PC-9 (cell line): ENCODE data around the gene ADCY2.

Experiments
- EZH2 ChIP-seq: fragments of 200-600 bp; sonication (generic); IDR thresholded peaks from 2 replicates; pipeline ENCODE4 v1.8.0; 2017; ENCODE audit warnings: antibody characterized with exemption, low read depth
- TF ChIP-seq, protein P1 (sequence below): fragments of 200-600 bp; sonication (generic); conservative IDR thresholded peaks from 2 replicates; pipeline ENCODE4 v1.6.1; 2017; ENCODE audit warnings: mixed run types, antibody characterized with exemption, mild to moderate bottlenecking, moderate library complexity

DNA sequence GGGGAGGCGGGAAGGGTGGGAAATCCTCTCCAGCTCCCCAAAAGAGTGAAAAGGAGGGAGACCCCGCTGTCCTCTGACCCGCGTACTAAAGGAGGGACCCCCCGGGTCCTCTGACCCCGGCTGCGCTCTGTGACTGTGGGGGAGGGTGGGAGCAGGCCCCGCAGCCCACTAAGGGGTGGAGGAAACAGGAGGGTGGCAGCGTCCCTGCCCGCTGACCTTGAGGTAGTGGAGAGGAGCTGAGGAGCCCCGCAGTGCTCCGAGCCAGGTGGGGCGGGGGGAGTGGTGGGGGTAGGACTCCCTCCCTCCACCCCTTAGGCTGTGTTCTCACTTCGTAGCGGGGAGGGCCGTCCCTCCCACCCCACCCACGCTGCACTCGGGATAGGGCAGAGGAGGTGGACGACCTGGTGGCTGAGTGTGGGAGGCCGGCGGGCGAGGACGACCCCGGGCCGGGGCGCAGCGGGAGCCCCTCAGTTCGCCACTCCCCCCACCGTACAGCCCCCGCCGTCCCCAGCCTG, 449 bp upstream of the ADCY2 start:
- TF ChIP-seq, protein P1, sequence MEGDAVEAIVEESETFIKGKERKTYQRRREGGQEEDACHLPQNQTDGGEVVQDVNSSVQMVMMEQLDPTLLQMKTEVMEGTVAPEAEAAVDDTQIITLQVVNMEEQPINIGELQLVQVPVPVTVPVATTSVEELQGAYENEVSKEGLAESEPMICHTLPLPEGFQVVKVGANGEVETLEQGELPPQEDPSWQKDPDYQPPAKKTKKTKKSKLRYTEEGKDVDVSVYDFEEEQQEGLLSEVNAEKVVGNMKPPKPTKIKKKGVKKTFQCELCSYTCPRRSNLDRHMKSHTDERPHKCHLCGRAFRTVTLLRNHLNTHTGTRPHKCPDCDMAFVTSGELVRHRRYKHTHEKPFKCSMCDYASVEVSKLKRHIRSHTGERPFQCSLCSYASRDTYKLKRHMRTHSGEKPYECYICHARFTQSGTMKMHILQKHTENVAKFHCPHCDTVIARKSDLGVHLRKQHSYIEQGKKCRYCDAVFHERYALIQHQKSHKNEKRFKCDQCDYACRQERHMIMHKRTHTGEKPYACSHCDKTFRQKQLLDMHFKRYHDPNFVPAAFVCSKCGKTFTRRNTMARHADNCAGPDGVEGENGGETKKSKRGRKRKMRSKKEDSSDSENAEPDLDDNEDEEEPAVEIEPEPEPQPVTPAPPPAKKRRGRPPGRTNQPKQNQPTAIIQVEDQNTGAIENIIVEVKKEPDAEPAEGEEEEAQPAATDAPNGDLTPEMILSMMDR: no peak
- TF ChIP-seq EZH2: no peak
